Liver (tissue), 3 donors: ENCODE results near the gene FMN1.

Source experiments
- ATF3 ChIP-seq: IDR thresholded peaks from 2 replicates; pipeline ENCODE4 v1.6.1; 2016; ENCODE audit warnings: antibody characterized with exemption
- EGR1 ChIP-seq, 2 donors: IDR thresholded peaks; 2 replicates each; pipeline ENCODE4 v1.6.1; 2016 to 2018; ENCODE audit warnings: antibody characterized with exemption in 2 of 2, low read depth in 2 of 2
- FOXA1 ChIP-seq: IDR thresholded peaks from 2 replicates; pipeline ENCODE4 v1.6.1; 2016; ENCODE audit warnings: antibody characterized with exemption
- GABPA ChIP-seq, 2 donors: IDR thresholded peaks in 1 of 2; conservative IDR thresholded peaks in 1 of 2; 2 replicates each; pipeline ENCODE4 v1.6.1; 2016; ENCODE audit warnings: antibody characterized with exemption in 2 of 2, mild to moderate bottlenecking in 1 of 2, moderate library complexity in 1 of 2
- JUND ChIP-seq, 2 donors: IDR thresholded peaks; 2 replicates each; pipeline ENCODE4 v1.6.1; 2016; ENCODE audit warnings: antibody characterized with exemption in 2 of 2
- MAX ChIP-seq: IDR thresholded peaks from 2 replicates; pipeline ENCODE4 v1.6.1; 2016; ENCODE audit warnings: antibody characterized with exemption
- RAD21 ChIP-seq, 2 donors: IDR thresholded peaks; 2 replicates each; pipeline ENCODE4 v1.6.1; 2016; ENCODE audit warnings: antibody characterized with exemption in 2 of 2, mild to moderate bottlenecking in 2 of 2
- REST ChIP-seq: IDR thresholded peaks from 2 replicates; pipeline ENCODE4 v1.6.1; 2016; ENCODE audit warnings: antibody characterized with exemption, mild to moderate bottlenecking
- SP1 ChIP-seq: IDR thresholded peaks from 2 replicates; pipeline ENCODE4 v1.6.1; 2018; ENCODE audit warnings: antibody characterized with exemption, mild to moderate bottlenecking
- TAF1 ChIP-seq: conservative IDR thresholded peaks from 2 replicates; pipeline ENCODE4 v1.6.1; 2016; ENCODE audit warnings: antibody characterized with exemption, mild to moderate bottlenecking
- YY1 ChIP-seq: IDR thresholded peaks from 2 replicates; pipeline ENCODE4 v1.6.1; 2016; ENCODE audit warnings: antibody characterized with exemption, mild to moderate bottlenecking
- TF ChIP-seq, protein P1 (sequence below): fragments of 150-350 bp; IDR thresholded peaks from 2 replicates; pipeline ENCODE4 v1.5.1; 2017; ENCODE audit warnings: improper control_type of control experiment, low read depth, low read length; ENCODE audit not compliant: missing input control
- donor health status: healthy.
- donor health status: healthy.

DNA sequence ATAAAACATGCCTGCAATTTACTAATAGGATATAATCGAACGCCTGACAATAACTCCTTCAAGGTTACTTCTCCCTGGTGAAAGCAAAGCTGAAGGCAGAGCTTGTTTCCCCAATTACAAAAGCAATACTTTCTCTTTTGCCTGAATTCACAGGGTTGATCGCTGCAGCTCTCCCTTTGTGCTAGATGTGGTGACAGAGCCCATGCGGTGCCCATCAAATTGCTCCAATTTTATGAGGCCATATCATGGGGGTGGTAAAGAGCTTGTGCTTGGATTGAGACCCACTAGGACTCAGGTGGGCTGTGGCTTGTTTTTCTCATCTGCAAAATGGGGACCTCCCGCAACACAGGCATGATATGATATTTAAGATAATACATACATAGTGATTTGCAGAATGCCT, 333.3 kb downstream of the FMN1 start:
- TF ChIP-seq, protein P1, sequence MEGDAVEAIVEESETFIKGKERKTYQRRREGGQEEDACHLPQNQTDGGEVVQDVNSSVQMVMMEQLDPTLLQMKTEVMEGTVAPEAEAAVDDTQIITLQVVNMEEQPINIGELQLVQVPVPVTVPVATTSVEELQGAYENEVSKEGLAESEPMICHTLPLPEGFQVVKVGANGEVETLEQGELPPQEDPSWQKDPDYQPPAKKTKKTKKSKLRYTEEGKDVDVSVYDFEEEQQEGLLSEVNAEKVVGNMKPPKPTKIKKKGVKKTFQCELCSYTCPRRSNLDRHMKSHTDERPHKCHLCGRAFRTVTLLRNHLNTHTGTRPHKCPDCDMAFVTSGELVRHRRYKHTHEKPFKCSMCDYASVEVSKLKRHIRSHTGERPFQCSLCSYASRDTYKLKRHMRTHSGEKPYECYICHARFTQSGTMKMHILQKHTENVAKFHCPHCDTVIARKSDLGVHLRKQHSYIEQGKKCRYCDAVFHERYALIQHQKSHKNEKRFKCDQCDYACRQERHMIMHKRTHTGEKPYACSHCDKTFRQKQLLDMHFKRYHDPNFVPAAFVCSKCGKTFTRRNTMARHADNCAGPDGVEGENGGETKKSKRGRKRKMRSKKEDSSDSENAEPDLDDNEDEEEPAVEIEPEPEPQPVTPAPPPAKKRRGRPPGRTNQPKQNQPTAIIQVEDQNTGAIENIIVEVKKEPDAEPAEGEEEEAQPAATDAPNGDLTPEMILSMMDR, result no peak
- TF ChIP-seq EGR1 (IDR thresholded peaks at IDR 0.05; ENCODE audit: low read depth in 2 of 2) (no peak), YY1 (no peak), ATF3 (no peak), SP1 (no peak), FOXA1 (no peak), TAF1 (no peak), GABPA (IDR thresholded peaks at IDR 0.05 in 1 of 2, conservative IDR thresholded peaks at IDR 0.05 in 1 of 2) (no peak), RAD21 (IDR thresholded peaks at IDR 0.05) (no peak), MAX (no peak), REST (no peak), JUND (IDR thresholded peaks at IDR 0.05) (no peak)
